Skeletal muscle satellite cell (primary cell): ENCODE measurements around the gene BACE2.

ENCODE experiments used
- H3K27me3 ChIP-seq: 2 replicates; pipeline ENCODE4 v1.7.0; 2013; ENCODE audit warnings: low read length; ENCODE audit not compliant: control insufficient read depth, insufficient read depth
- H3K36me3 ChIP-seq: 2 replicates; pipeline ENCODE4 v1.7.0; 2013; ENCODE audit warnings: mild to moderate bottlenecking, control low read depth, low read length; ENCODE audit not compliant: insufficient read depth
- H3K4me1 ChIP-seq: 2 replicates; pipeline ENCODE4 v1.7.0; 2013; ENCODE audit warnings: low read length; ENCODE audit not compliant: control insufficient read depth, insufficient read depth
- H3K4me2 ChIP-seq: 2 replicates; pipeline ENCODE4 v1.7.0; 2013; ENCODE audit warnings: mild to moderate bottlenecking, low read length
- H3K4me3 ChIP-seq: 2 replicates; pipeline ENCODE4 v1.7.0; 2013; ENCODE audit warnings: low read length
- H3K9ac ChIP-seq: 2 replicates; pipeline ENCODE4 v1.7.0; 2013; ENCODE audit warnings: mild to moderate bottlenecking, low read depth, low read length, moderate library complexity
- H3K9me3 ChIP-seq: replicated peaks from 2 replicates; pipeline ENCODE4 v1.7.0; 2013; ENCODE audit warnings: mild to moderate bottlenecking, control low read depth, low read length

Gene BACE2

DNA sequence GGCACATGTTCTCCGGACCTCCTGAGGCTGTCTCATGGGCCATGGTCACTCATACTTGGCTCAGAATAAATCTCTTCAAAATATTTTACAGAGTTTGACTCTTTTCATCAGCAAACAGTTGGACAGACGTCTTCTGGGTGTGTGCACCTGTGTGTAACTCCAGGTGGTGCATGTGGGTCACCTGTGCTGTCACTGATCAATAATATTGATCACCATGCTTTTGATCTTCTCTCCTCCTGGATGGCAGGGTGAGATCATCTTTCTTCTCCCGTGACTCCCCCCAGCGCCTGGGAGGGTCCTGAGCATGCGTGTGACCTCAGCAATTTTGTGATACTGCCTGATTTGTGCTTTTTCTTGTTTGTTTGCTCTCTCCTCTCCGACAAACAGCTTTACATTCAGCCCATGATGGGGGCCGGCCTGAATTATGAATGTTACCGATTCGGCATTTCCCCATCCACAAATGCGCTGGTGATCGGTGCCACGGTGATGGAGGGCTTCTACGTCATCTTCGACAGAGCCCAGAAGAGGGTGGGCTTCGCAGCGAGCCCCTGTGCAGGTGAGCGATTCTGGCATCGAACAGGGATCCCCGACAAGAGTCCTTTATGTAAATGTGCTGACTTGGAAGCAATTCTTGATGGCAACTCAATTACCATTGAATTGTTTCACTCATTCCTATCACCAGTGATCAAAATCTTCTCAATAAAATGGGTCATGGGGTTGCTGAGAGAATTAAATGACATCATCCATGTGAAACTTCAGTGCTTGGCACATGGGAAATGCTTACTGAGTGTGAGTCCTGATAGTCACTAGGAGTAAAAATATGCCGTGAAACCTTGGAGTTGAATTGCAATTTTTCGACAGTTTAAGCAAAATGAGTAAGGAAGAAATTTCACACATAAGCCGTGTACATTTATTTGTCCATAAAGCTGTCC lies 89.1 kb downstream of the BACE2 start:
- Histone ChIP-seq H3K4me2 (no peak overlapping the region), H3K9ac (no peak overlapping the region), H3K27me3 (no peaks in the 10 kb centered on the region), H3K4me3 (no peak overlapping the region), H3K9me3 (no peaks in the 10 kb centered on the region), H3K4me1 (peaks cover 3% of the 10 kb centered on the region), H3K36me3 (no peaks in the 10 kb centered on the region)

DNA sequence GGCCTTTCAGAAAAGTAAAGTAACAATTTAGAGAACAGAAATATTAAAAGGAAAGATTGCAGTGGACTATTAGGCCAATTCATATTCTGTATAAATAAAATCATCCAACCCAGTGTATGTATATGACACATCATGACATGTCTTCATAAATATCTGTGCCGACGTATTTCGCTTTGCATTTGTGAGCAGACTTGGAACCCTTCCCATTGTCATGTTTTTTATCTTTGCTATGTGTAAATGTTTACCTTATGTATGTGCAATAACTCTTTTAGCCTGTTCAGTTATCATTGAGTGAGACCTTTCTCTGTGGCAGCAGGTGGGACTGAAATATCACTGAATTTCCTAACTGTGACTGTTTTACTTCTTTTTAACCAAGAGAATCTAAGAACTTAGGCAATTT lies 90.7 kb downstream of the BACE2 start:
- Histone ChIP-seq H3K4me2 (no peak overlapping the region), H3K27me3 (no peaks in the 10 kb centered on the region), H3K4me3 (no peak overlapping the region), H3K9ac (no peak overlapping the region), H3K36me3 (no peaks in the 10 kb centered on the region), H3K9me3 (no peaks in the 10 kb centered on the region), H3K4me1 (no peaks in the 10 kb centered on the region)

- Histone ChIP-seq H3K4me2 (no peak overlapping the region), H3K4me1 (no peaks in the 10 kb centered on the region), H3K4me3 (no peak overlapping the region), H3K27me3 (no peaks in the 10 kb centered on the region), H3K9me3 (no peaks in the 10 kb centered on the region), H3K36me3 (no peaks in the 10 kb centered on the region), H3K9ac (no peak overlapping the region)
Measured at GRCh38 chr21:41260428-41260827, 92.5 kb downstream of the BACE2 start.

DNA sequence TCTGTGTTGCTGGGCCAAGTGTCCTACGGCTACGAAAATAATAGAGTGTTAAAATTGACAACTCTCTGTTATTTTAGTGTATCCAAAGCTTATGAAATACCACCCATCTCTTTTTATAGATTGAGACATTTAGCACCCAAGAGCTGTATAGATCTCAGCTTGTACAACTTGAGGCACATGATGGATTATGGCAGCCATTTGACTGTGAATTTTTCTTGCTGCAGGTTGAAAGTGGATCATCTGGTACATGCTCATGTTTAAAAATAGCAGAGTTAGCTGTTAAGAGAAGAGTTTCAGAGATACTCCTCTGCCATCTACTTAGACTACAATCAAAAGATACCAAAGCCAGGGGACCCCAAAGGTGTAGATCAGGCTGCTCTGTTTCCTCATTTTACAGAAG lies 99.4 kb downstream of the BACE2 start:
- Histone ChIP-seq H3K36me3 (no peaks in the 10 kb centered on the region), H3K9me3 (no peaks in the 10 kb centered on the region), H3K4me3 (no peak overlapping the region), H3K4me1 (no peaks in the 10 kb centered on the region), H3K27me3 (no peaks in the 10 kb centered on the region), H3K9ac (no peak overlapping the region), H3K4me2 (no peak overlapping the region)

- H3K4me1 ChIP-seq, result no peaks in the 10 kb centered on the region
- H3K4me2 ChIP-seq, result no peak overlapping the region
- H3K9ac ChIP-seq, result no peak overlapping the region
- no peaks in the 10 kb centered on the region for H3K9me3 ChIP-seq
- H3K27me3 ChIP-seq, result no peaks in the 10 kb centered on the region
- H3K36me3 ChIP-seq, result no peaks in the 10 kb centered on the region
- H3K4me3 ChIP-seq, result no peak overlapping the region
Measured at GRCh38 chr21:41269535-41269934, 101.6 kb downstream of the BACE2 start.

- Histone ChIP-seq H3K36me3 (peaks cover 4% of the 10 kb centered on the region), H3K4me2 (no peak overlapping the region), H3K27me3 (peaks cover 19% of the 10 kb centered on the region), H3K9me3 (no peaks in the 10 kb centered on the region), H3K9ac (no peak overlapping the region), H3K4me3 (no peak overlapping the region), H3K4me1 (peaks cover 3% of the 10 kb centered on the region)
Measured at GRCh38 chr21:41277196-41277595, 109.2 kb downstream of the BACE2 start.

DNA sequence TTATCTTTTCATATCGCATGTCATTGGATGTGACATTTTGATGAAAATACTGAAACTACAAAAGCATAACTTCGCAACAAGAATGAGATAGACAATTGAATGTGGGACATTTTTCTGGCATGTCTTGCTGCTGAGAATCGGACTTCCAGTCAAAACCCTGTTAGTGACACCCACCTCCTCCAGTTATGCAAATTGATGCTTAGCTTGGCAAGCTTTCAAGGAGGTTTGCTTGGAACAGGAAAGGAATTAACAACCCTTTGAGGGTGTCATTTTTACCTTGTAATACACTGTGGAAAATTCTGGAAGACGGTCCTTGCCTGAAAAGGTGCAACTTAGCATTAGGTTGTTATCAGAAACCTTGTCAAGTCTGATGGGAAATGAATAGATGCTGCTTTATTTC lies 109.9 kb downstream of the BACE2 start:
- Histone ChIP-seq H3K27me3 (peaks cover 25% of the 10 kb centered on the region), H3K4me3 (no peak overlapping the region), H3K4me2 (no peak overlapping the region), H3K4me1 (peaks cover 3% of the 10 kb centered on the region), H3K36me3 (peaks cover 4% of the 10 kb centered on the region), H3K9me3 (no peaks in the 10 kb centered on the region), H3K9ac (no peak overlapping the region)

GRCh38 chr21:41280115-41280919 lies 112.4 kb downstream of the BACE2 start:
- peaks cover 42% of the 10 kb centered on the region for H3K27me3 ChIP-seq
- no peak overlapping the region for H3K9ac ChIP-seq
- no peak overlapping the region for H3K4me3 ChIP-seq
- no peaks in the 10 kb centered on the region for H3K9me3 ChIP-seq
- peaks cover 3% of the 10 kb centered on the region for H3K4me1 ChIP-seq
- H3K4me2 ChIP-seq, result no peak overlapping the region
- peaks cover 4% of the 10 kb centered on the region for H3K36me3 ChIP-seq

GRCh38 chr21:41282412-41282811 lies 114.5 kb downstream of the BACE2 start:
- Histone ChIP-seq H3K4me1 (peaks cover 3% of the 10 kb centered on the region), H3K9me3 (no peaks in the 10 kb centered on the region), H3K4me3 (no peak overlapping the region), H3K4me2 (no peak overlapping the region), H3K36me3 (no peaks in the 10 kb centered on the region), H3K9ac (no peak overlapping the region), H3K27me3 (peaks cover 55% of the 10 kb centered on the region)

GRCh38 chr21:41283211-41283818 lies 115.4 kb downstream of the BACE2 start:
- Histone ChIP-seq H3K4me1 (peaks cover 3% of the 10 kb centered on the region), H3K27me3 (peaks cover 55% of the 10 kb centered on the region), H3K9ac (no peak overlapping the region), H3K36me3 (no peaks in the 10 kb centered on the region), H3K9me3 (no peaks in the 10 kb centered on the region), H3K4me3 (no peak overlapping the region), H3K4me2 (no peak overlapping the region)

DNA sequence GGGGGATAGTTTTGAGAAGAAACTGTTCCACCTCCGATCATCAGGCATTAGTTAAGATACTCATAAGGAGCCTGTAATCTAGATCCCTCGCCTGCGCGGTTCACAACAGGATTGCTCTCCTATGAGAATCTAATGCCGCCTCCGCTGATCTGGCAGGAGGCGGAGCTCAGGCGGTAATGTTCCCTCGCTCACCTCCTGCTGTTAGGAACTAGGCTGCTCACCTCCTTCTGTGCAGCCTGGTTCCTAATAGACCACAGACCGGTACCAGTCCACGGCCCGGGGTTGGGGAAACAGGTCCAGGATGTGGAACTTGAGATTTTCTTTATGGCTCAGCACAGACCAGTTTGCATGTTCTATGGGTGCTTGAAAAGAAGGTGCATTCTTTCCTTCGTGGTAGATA lies 121.5 kb downstream of the BACE2 start:
- no peaks in the 10 kb centered on the region for H3K4me1 ChIP-seq
- no peaks in the 10 kb centered on the region for H3K36me3 ChIP-seq
- H3K4me2 ChIP-seq, result no peak overlapping the region
- H3K27me3 ChIP-seq, result peaks cover 41% of the 10 kb centered on the region
- H3K9ac ChIP-seq, result no peak overlapping the region
- no peaks in the 10 kb centered on the region for H3K9me3 ChIP-seq
- no peak overlapping the region for H3K4me3 ChIP-seq
